MM.1S (cell line): Measurements from ENCODE around the gene COA8.

ENCODE experiments used
- DNase-seq: peaks from one replicate; pipeline ENCODE4 v3.0.0-alpha.2; 2015
- H2AFZ ChIP-seq: fragments of 300-600 bp; sonication (generic); 2 replicates; pipeline ENCODE4 v1.6.0; 2016; ENCODE audit warnings: antibody characterized with exemption, low read length
- H3F3A ChIP-seq: fragments of 300-600 bp; sonication (generic); 2 replicates; pipeline ENCODE4 v1.6.1; 2016; ENCODE audit warnings: mild to moderate bottlenecking, antibody characterized with exemption, low read length, moderate library complexity, mixed read lengths; ENCODE audit not compliant: insufficient read depth
- H3K27ac ChIP-seq: fragments of 300-600 bp; sonication (generic); 2 replicates; pipeline ENCODE4 v1.5.1; 2016; ENCODE audit warnings: mild to moderate bottlenecking, low read length
- H3K27me3 ChIP-seq: fragments of 300-600 bp; sonication (generic); replicated peaks from 2 replicates; pipeline ENCODE4 v1.6.0; 2016; ENCODE audit warnings: low read length; ENCODE audit not compliant: insufficient read depth
- H3K36me3 ChIP-seq: fragments of 300-600 bp; sonication (generic); replicated peaks from 2 replicates; pipeline ENCODE4 v1.6.1; 2016; ENCODE audit warnings: mild to moderate bottlenecking, low read length, mixed read lengths; ENCODE audit not compliant: insufficient read depth
- H3K4me1 ChIP-seq: fragments of 300-600 bp; sonication (generic); 2 replicates; pipeline ENCODE4 v1.6.1; 2016; ENCODE audit warnings: low read length, mixed read lengths
- H3K4me2 ChIP-seq: fragments of 300-600 bp; sonication (generic); 2 replicates; pipeline ENCODE4 v1.6.0; 2016; ENCODE audit warnings: low read depth, low read length
- H3K4me3 ChIP-seq: fragments of 300-600 bp; sonication (generic); 2 replicates; pipeline ENCODE4 v1.5.1; 2016; ENCODE audit warnings: low read length, mixed read lengths
- H3K79me2 ChIP-seq: fragments of 300-600 bp; sonication (generic); 2 replicates; pipeline ENCODE4 v1.6.1; 2016; ENCODE audit warnings: mixed run types, low read length, mixed read lengths
- H3K9ac ChIP-seq: fragments of 300-600 bp; sonication (generic); 2 replicates; pipeline ENCODE4 v1.6.1; 2016; ENCODE audit warnings: low read length, mixed read lengths
- H3K9me2 ChIP-seq: fragments of 300-600 bp; sonication (generic); replicated peaks from 2 replicates; pipeline ENCODE4 v1.6.1; 2016; ENCODE audit warnings: mild to moderate bottlenecking, low read length, mixed read lengths; ENCODE audit not compliant: insufficient read depth
- H3K9me3 ChIP-seq: fragments of 300-600 bp; sonication (generic); replicated peaks from 2 replicates; pipeline ENCODE4 v1.6.1; 2016; ENCODE audit warnings: mild to moderate bottlenecking, low read length, mixed read lengths; ENCODE audit not compliant: insufficient read depth
- H4K20me1 ChIP-seq: fragments of 300-600 bp; sonication (generic); 2 replicates; pipeline ENCODE4 v1.6.1; 2016; ENCODE audit warnings: mild to moderate bottlenecking, low read length, moderate library complexity, mixed read lengths; ENCODE audit not compliant: insufficient read depth
- EZH2 ChIP-seq: fragments of 300-600 bp; sonication (generic); optimal IDR thresholded peaks from 2 replicates; pipeline ENCODE3; 2017; ENCODE audit warnings: low read depth, mild to moderate bottlenecking, antibody characterized with exemption, low read length, mixed read lengths
- EZH2phosphoT487 ChIP-seq: fragments of 300-600 bp; sonication (generic); IDR thresholded peaks from 2 replicates; pipeline ENCODE4 v1.6.1; 2018; ENCODE audit warnings: antibody characterized with exemption, low read length
- TF ChIP-seq, protein P1 (sequence below): fragments of 300-600 bp; sonication (generic); IDR thresholded peaks from 2 replicates; pipeline ENCODE4 v1.5.1; 2016; ENCODE audit warnings: antibody characterized with exemption, low read length, mixed read lengths

COA8 gene, protein sequence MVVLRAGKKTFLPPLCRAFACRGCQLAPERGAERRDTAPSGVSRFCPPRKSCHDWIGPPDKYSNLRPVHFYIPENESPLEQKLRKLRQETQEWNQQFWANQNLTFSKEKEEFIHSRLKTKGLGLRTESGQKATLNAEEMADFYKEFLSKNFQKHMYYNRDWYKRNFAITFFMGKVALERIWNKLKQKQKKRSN

DNA sequence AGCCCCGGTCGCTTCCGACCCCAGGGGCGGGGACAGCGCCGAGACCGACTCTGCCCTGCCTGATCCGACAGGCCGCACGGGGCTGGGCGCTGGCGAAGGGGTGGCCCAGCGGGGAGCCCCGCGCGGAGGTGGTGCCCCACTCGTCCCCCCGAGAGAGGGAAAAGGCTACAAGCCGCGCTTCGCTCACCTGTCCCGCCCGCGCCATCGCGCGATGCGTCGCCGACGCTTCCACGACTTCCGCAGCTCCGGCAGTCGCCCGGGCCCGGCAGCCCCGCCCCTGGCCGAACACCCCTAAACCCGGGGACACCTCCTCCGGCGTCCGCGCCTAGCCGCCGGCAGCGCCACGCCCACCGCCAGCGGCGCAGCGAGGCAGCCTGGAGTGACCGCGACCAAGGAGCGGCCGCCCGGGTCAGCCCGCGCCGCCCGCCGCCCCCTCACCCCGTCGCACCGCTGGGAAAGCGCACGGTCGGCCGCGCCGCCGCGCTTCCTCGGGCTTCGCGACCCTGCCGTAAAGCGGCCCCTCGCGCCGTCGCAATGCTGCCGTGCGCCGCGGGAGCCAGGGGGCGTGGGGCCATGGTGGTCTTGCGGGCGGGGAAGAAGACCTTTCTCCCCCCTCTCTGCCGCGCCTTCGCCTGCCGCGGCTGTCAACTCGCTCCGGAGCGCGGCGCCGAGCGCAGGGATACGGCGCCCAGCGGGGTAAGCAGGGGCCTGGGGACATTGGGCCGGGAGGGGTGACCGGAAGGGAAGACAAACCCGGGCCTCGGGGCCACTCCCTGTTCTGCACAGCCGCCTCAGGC lies at the start of gene COA8, which contains the start of gene BAG5:
TSS of gene COA8 (plus strand) at position 532 of the 797 bp plus-strand sequence. CDS start at position 574, 42 bp downstream.
TSS of gene BAG5 (minus strand) at position 229 of the 797 bp plus-strand sequence. CDS start 1,493 bp downstream, outside the sequence.
- Histone ChIP-seq H3K79me2 (peaks cover 74% of the 10 kb centered on the region), H3F3A (no peaks in the 10 kb centered on the region), H3K27ac (peak within 1 kb of the TSS; percentile 66; the same call in 1 of the 2 replicates), H3K9me3 (no peaks in the 10 kb centered on the region), H3K9ac (peak within 1 kb of the TSS; percentile 75), H3K4me2 (peak within 1 kb of the TSS; percentile 83), H3K4me1 (no peaks in the 10 kb centered on the region), H3K27me3 (no peaks in the 10 kb centered on the region), H4K20me1 (no peaks in the 10 kb centered on the region), H3K36me3 (no peaks in the 10 kb centered on the region), H3K4me3 (peak within 1 kb of the TSS; percentile 89), H3K9me2 (no peaks in the 10 kb centered on the region), H2AFZ (peak within 1 kb of the TSS; percentile 82)
- TF ChIP-seq EZH2phosphoT487 = no peak
- TF ChIP-seq, protein P1, sequence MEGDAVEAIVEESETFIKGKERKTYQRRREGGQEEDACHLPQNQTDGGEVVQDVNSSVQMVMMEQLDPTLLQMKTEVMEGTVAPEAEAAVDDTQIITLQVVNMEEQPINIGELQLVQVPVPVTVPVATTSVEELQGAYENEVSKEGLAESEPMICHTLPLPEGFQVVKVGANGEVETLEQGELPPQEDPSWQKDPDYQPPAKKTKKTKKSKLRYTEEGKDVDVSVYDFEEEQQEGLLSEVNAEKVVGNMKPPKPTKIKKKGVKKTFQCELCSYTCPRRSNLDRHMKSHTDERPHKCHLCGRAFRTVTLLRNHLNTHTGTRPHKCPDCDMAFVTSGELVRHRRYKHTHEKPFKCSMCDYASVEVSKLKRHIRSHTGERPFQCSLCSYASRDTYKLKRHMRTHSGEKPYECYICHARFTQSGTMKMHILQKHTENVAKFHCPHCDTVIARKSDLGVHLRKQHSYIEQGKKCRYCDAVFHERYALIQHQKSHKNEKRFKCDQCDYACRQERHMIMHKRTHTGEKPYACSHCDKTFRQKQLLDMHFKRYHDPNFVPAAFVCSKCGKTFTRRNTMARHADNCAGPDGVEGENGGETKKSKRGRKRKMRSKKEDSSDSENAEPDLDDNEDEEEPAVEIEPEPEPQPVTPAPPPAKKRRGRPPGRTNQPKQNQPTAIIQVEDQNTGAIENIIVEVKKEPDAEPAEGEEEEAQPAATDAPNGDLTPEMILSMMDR = no peak
- no peak for TF ChIP-seq EZH2
- peak; percentile 72 for DNase-seq

DNA sequence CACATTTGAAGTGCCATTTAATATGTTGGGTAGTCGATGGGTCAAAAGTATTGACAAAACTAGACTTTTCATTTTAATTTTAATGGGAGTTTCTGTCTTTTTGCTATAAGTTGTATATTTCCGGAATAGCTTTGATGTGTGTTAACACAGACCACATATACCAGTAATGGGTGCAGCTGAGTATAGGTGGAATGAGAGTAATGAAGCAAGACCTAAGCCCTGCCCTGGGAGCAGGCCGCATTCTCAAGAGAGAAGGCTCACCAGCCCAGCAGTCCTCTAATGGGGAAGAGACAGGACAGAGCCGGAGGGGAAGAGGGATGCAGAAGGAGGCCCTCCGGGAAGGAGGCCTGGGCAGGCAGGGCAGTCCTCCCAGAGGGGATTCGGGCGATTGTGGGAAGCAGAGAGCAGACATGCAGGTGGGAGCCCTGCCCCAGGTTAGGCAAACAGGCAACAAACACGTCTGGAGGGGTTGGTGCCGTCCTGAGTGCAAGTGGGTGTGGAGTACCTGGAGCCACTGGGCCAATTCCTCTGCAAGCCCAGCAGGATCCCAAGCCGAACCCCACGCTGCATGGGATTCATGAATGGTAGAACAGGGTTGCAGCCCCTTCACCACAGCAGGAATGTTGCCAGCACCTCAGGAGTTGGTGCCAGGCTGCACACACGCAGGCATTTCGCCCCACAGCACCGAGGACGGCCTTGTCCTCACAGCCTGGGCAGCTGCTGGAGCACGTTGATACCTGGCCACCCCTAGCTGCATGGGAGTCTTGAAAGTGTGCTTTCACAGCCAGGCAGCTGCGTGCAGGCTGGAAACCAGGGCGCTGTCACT lies 48.0 kb upstream of the COA8 start:
- Histone ChIP-seq H3K9me3 (no peaks in the 10 kb centered on the region), H3K79me2 (no peaks in the 10 kb centered on the region), H3K4me1 (no peaks in the 10 kb centered on the region), H3K27ac (no peak overlapping the region), H3F3A (no peaks in the 10 kb centered on the region), H3K9ac (no peak overlapping the region), H3K36me3 (no peaks in the 10 kb centered on the region), H2AFZ (no peak overlapping the region), H3K4me2 (no peak overlapping the region), H3K27me3 (no peaks in the 10 kb centered on the region), H3K4me3 (no peak overlapping the region), H4K20me1 (no peaks in the 10 kb centered on the region), H3K9me2 (no peaks in the 10 kb centered on the region)
- TF ChIP-seq EZH2 (no peak), EZH2phosphoT487 (no peak)
- TF ChIP-seq, protein P1 = no peak
- no peak for DNase-seq

DNA sequence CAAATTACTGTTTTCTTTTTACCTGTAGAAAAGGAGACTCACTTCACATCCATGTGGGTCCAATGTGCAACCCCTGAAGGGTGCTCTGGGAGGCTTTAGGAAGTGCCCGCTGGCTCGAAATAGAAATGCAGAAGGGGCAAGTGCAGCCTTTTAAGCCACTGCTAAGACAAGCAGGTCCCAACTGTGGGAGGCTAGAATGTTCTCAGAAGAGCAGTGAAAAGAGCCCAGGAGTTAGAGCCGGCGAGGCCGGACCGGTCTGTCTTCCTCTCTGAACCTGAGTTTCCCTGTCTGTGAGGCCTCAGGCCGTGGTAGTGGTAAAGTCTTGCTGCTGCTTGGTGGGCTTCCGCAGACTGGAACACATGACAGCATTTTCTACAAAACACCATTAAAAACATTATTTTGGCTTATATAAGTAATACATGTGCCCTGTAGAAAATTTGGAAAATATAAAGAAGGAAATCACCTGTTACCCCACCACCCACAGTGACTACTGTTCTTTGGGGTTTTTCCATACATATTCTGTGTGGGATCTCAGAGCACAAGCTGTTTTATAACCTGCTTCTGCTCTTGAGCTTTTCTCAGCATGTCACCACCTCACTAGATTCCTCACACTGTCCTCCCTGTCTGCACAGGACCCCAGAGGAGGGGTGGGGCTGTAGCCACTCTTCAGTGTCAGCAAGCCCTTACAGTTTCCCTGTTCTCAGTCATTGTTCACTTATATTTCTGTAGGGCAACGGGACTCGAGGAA lies 46.2 kb upstream of the COA8 start:
- Histone ChIP-seq H3K36me3 (no peaks in the 10 kb centered on the region), H3K9ac (no peak overlapping the region), H3K4me1 (no peaks in the 10 kb centered on the region), H3K4me3 (no peak overlapping the region), H3K27me3 (no peaks in the 10 kb centered on the region), H3K9me2 (no peaks in the 10 kb centered on the region), H3F3A (no peaks in the 10 kb centered on the region), H3K79me2 (no peaks in the 10 kb centered on the region), H3K4me2 (no peak overlapping the region), H2AFZ (no peak overlapping the region), H3K27ac (no peak overlapping the region), H4K20me1 (no peaks in the 10 kb centered on the region), H3K9me3 (no peaks in the 10 kb centered on the region)
- DNase-seq = no peak
- no peak for TF ChIP-seq EZH2
- TF ChIP-seq, protein P1 = no peak
- TF ChIP-seq EZH2phosphoT487 = no peak
